HG02870 (cell line): ENCODE measurements around the gene EEPD1.

Experiments used
- ATAC-seq: cut with Tn5 transposase; IDR thresholded peaks from one replicate; pipeline ENCODE4 v1.9.1; 2021; ENCODE audit warnings: mild to moderate bottlenecking, moderate library complexity; ENCODE audit not compliant: unreplicated experiment

EEPD1 gene

DNA sequence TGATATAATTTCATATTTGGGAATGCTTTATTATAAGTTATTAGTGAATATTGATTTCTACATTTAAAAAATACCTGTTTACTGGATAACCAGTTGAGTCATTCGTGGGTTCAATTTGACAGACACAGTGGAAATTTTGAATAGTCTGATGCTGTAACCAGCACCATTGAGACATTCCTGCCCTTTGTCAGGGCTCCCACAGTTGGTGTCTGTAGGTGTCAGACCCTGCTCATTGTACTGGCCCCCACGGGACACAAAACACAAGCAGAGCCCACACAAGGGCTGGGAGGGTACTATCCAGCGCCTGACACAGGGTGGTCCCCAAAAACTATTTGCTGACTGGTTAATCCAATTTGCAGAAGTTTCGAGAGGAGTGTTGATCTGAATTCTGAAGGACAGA lies 35.9 kb downstream of the EEPD1 start:
- no peak for ATAC-seq

DNA sequence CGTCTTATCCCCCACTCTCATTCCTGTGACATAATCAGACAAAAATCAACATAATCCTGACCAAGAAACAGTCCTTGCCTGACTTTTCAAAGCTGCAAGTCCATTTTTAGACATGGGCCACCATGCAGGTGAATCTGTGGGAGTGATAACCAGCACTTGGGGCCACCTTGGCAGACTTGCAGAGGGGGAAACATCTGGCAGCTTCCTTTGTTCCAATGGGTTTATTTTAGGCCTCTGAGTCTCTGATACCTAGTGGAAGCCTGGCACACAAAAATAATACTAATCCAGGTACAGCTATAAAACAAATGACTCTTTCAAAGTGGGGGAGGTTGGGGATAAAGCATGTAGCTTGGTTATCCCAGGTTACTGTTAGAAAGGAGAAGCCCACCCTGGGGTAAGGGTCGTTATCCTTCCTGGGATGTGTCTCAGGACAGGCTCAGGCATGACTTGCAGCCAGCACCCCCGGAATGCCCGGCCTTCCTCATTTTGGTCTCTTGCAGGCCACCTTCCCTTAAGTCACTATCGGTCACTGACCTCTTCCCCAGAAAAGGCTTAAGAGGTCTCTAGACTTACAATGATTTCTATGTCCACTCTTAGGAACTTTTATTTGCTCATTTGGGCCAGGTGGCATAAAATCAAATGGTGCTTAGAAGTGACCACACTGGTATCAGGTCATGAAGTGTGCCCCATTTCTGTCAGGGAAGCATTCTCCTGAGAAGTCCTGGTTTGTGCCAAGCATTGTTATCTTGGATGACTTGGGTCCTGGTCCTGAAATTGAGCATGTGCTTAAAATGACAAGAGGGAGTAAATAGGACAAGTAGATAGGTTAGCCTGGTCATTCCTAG lies 37.6 kb downstream of the EEPD1 start:
- no peak for ATAC-seq

DNA sequence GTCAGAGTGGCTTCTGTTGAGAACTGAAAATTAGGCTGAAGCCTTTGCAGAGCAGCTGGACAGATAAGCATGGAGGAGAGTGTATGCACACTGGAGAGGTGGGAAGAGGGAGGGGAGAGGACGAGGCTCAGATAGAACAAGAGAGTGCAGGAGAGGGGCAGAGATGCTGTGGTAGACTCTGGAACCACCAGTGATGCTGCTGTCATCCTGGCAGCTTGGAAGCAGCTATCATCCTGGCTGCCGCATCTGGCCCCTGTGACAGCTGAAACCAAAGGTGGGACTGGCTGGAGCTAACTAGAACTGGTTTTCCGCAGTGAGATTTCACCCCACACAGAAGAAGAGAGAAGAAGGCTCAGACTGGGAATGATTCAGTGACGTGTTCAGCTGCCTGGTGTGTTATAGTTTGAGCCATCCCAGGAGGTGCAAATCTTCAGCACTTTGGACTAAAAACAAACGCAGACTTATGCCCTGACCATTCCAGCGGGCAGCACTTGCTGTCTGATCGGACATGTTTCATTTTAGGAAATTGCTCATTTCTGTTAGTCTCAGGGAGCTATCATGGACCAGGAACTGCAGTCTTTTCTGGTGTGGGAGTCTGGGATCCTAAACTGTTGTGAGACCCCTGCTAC lies 38.4 kb downstream of the EEPD1 start:
- ATAC-seq, result peak; percentile 36

DNA sequence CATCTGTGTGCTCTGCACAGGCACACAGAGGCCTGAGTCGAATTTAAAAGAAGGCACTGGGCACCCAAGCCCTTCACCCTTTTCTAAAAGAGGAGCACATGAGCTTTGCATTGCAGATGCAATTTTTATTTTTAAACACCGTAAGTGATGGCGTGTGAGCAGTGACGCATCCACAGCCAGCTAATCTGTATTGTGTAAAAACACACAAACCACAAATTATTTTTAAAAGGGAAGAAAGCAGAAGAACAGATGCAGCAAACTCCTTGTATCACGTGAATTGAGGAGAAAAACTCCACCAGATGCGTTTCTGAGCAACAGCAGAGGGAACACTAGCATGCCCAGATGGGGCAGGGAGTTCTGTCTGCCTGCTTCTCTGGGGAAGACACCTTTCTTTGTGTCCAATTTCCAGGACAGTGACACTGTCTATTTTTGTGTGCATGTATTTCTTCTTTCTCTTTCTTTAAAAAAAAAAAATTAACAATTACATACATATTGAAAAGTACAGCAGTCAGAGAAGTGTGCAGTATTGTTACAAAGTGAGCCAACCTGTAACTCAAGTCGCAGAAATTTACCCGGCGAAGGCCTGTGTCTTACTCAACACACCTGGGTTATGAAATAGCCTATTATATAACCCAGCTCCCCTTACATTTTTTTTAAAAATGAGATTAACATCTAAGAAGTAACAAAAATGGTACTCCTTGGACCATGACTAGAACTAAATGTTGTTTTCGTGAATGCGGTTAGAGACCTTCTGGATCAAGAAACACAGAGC lies 39.2 kb downstream of the EEPD1 start:
- peak; percentile 57 for ATAC-seq

DNA sequence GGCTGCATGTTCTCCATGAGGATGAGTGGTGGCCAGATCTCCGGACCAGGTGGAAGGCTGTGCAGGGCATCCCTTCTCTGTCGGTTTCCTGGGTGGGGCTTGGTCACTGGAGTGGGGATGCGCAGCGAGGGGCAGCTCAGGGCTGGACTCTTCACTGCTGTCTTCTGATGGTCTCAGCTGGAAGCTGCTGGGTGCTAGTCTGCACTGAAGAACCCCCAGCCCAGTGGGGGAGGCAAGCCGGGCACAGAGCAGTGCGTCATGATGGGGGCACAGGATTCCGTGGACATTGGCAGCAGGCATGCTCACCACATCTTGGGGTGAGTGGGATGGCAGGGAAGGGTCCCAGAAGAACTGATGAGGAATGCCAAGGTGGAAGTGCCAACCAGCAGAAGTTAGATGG lies 39.8 kb downstream of the EEPD1 start:
- ATAC-seq, result no peak

DNA sequence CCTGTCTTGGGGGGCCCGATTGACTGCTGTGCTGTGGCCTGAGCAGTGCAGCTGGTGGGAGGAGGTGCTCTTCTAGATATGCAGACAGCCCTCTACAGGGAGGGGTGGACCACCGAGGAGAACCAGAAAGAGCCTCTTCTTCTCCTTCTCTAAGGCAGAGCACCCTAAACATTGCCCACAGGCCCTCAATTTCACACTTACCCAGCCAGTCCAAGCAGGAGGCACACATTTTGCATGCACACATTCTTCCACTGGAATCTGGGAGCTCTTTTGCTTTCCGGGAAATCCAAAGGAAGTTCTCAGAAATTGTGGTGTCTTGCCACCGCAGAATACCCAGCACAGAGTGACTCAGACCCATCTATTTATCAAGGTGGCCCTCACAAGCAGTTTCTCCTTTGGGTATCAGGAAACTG lies 45.8 kb downstream of the EEPD1 start:
- ATAC-seq, result no peak

DNA sequence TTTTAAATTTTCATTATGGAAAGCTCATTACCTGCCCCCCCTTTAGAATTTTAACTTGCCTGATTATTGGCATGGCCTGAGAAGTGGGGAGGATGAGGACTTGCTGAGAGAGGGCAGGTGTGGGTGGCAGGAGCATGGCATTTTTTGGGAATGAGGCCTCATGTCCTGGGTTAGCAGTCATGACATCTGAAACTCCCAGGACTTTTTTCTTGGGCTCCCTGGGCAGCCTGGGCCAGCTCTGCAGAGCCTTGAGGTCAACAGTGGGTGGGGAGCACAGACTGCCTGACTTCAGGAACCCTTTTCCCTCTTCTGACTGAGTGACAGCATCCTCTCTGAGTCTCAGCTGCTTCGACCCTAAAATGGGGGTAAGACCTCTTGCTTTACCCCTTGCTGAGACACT lies 46.3 kb downstream of the EEPD1 start:
- ATAC-seq, result no peak

DNA sequence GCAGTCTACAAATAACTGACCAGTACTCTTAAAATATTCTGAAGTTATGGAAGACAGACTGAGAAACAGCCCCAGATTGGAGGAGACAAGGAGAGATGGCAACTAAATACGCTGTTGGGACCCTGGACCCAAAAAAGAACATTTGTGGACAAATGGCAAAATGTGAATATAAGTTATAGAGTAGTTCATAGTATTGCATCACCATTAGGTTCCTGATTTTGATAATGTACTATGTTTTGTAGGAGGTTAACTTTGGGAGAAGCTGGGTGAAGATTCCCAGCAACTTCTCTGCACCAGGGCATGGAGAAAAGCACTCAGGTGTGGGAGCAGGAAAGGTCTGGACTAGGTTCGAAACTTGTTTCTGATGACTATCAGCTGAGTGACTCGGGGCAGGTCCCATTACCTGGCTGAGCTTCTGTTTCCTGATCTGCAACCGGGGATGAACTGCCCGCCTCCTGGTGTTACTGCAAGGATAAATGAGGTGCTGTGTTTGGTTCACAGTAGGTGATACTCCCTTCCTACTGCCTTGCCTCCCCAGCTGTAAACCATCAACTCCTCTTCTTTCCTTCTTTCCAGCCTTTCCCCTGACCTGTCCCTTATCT lies 48.2 kb downstream of the EEPD1 start:
- ATAC-seq, result no peak

DNA sequence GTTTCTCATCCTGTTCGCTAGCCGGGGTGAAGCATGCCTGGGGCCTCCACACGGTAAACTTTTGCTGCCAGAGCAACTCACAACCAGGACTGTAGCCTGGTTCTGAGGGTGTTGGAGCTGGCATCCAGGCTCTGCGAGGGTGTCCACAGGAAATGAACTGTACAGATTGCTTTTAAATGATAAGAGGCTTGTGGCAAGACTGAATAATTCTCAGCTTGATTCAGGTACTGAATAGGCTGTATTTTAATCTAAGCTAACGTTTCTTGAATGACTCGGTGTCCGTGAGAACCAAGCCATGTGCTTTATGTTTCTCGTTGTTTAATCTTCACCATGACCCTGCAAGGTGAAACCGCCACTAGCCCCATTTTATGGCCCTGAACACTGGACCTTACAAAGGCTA lies 49.3 kb downstream of the EEPD1 start:
- ATAC-seq, result no peak

DNA sequence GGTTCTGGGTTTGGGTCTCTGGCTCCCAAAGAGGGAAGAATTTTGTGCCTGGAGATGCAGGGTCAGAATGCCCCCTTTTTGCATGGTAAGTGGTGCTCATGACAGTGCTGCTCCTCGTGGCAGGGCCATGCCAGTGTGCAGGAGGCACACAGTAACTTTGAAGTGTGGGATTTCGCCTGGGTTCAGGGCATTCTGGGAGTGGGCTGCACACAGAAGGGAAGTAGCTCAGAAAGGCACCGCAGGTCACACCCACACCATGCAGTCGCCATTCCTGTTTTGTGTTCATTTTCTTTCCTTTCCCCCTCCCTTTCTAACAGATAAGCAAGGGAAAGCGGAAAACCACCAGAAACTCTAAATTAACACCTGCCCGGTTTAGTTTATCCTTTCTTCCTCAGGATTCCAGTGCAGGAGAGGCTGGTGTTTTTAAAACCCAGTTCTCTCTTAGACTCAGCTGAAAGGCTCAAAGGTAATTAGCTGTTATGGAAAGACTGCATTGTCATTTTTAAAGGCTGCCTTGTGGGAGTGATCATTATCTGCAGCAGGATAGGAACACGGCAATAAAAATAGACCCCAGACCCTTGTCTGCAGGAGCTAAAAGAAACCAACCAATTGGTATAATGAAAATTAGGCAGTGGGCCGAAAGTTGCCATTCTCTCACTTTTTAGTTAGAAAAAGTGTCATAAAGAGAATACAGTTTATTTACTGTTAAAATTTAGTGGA lies 50.2 kb downstream of the EEPD1 start:
- no peak for ATAC-seq

DNA sequence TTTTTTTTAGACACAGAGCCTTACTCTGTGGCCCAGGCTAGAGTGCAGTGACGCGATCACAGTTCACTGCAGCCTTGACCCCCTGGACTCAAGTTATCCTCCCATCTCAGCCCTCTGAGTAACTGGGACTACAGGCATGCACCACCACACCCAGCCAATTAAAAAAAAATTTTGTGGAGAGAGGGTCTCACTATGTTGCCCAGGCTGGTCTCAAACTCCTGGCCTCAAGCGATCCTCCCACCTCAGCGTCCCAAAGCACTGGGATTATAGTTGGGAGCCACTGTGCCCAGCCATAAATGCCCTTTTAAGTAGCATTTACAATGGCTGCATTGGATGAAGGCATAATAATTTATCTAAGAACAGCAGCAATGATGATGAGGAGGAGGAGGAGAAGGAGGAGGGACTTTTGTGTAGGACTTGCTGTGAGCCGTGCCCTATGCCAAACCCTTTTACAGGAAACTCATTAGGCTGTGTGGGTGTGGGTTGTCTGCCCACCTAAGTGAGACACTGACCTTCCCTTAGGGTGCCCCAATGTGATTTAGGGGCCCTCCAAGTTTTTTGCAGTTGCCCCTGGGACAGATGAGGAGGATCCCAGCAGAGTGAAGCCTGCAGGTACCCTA lies 51.1 kb downstream of the EEPD1 start:
- ATAC-seq, result no peak

DNA sequence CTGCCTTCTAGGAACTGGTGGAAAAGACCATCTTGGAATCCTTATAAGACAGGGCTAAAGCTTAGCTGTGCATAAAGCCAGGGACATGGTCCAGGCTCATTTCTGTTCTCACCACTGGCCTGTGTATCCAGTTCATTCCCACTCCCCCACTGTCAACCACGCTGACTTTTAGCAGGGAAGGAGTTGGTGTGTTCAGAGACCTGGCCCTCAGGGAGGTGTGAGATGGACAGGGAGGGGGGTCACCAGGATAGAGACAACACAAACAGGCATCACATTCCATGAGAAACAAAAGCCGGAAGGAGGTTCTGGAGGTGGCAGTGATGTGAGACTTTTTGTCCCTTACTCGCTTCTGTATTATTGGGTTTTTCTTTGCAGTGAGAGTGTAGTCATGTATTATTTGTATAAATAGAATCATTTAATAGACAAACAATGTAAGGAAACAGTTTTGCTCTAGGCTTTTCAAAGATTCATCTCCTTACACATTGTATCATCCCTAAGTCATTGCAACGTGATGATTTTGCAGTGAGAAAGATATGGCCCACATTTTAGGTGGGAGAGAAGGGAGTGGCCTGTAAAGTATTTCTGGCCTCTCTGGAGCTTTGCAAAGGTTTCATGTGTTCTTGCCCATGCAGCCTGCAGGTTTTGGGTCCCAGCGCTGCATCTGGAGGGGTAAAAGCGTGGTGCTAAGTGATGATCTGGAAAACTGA lies 52.0 kb downstream of the EEPD1 start:
- no peak for ATAC-seq

DNA sequence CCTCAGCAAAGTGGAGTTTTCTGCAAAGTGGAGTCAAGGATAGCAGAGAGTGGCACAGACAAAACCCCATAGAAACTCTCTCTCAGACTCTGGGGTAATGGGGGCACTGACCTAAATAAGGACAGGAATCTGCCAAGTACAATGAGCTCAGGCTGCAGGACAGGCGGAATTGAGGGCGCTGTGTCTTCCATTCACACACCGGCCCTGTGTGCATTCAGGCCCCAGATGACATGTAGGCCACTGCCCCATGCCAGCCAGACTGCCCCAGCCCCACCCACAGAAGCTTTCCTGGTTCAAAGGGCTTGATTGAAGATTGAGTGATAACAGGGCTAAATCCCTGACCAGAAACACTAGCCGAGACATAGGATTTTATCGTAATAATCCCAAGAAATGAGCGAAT lies 52.7 kb downstream of the EEPD1 start:
- no peak for ATAC-seq

DNA sequence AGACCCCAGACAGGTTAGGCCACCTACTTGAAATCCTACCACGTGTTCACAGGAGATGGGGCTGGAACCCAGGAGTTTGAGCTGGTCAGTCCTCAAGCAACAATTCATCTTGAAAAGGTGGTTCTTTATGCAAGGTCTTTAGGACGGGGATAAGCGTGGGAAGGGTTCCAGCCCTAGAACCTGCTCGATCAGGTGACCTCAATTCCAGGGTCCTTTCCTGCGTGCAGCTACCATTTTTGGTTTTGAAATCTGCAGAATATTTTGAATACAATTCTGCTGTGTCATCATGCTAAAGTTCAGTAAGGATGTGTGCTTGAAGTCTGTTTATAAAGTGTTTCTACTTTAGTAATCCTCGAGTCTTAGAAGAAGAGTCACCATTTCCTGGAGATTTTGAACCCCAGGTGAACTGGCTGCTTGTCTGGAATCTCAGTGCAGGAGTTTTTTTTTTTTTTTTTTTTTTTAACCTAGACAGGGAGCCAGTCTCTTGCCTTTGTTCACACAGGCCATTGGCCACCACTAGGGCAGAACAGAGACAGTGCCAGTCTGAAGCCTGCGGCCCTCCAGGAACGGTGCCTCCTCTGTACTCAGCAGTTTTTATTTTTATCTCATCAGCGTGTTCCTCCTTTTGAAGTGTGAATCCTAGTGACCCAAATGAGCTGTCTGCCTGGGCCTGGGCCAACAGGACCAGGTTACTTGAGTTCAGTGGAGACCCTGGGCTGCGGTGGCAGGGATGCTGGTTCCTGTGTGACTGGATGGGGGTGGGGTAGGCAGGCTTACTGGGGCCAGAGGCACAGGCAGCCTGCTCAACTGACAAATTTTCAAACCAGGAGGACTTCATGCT lies 54.6 kb downstream of the EEPD1 start:
- ATAC-seq, result no peak

DNA sequence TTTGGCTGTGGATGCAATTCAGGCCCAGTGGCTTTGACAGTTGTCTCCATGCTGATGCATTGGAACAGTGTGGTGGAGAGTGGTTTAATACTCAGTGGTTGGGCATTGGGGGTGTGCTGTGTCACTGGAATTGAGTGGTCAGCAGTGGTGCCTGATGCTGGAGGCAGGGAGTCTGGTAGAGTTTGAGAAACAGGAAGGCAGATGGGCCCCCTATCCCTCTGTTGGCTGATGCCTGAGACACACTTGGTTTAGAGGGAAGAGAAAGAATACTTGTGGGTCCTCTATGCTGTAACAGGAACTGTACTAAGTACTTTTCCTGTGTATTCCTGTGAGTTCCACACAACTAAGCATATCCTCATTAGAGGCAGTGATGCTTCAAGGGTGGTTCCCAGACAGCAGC lies 55.4 kb downstream of the EEPD1 start:
- ATAC-seq, result no peak

DNA sequence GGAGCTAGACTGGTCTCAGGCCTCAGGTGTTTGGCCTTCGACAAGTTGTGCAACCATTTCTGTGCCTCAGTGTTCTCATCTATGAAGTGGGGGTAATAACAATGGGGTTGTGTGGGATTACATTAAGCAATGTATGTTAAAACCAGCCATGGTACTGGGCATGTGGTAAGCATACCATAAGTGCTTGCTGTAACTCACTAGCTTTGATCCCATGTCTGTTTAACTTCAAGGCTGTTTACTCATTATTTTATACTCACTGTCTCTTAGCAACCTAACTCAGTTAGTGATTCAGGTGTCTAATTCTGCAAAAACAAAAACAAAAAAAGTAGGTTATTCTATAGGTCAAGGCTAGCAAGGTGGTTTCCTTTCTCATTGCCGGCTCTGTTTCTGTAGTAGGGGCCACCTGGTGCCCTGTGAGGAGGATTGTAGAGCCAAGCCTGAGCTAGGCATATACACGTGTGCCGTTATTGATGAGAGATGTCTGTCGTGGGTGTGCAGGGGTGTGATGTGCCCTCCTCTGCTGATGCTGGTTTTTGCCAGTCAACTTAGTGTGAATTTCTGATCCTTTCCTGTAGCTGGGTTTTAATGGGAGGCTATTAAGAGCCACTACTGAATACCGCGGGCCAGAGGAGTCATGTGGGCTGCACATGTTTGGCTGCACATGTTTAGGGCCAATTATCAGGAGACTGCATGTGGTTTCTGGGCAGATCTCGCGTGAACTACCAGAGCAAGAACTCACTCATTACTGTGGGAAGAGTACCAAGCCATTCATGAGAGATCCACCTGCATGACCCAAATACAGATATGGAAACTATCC lies 56.2 kb downstream of the EEPD1 start:
- ATAC-seq, result no peak

DNA sequence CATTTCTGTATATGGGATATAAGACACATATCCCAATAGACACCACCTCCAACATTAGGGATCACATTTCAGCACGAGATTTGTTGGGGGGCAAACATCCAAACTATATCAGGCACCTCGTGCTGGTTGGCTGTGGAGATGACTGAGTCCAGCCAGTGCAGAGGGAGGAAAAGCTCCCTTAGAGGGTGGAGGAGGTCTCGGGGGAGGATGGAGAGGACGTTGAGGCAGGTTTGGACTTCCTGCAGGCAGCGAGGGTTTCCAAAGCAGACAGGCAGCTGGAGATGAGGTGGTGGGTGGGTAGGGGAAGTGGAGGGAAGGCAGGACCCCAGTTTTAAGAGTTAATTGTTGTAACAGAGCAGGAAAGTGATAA lies 56.7 kb downstream of the EEPD1 start:
- no peak for ATAC-seq

DNA sequence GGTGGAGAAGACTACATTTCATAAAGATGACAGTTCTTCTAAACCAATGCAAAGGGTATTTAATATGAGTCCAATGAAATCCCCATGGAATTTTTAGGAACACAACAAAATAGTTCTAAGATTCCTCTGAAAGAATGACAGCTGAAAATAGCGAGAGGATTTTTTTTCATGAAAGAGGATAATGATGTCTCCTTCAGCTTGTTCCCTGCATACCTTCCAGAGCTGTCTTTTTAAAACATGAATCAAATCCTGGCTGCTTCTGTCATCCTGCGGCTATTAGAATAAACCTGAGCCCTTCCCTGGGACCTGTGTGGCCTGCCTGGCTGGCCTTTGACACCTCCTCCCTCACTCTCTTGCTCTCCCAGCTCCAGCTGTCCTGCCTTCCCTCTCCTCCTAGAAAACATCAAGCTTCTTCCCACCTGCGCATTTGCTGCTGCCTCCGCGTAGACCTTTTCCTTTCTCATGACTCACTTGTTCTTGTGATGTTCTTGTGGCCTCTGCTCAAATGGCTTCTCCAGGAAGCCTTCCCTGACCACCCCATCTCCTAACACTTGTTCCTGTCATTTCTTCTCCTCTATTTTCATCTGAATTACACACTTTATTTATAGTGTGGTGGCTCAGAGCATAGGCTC lies 57.4 kb downstream of the EEPD1 start:
- no peak for ATAC-seq
